H1 (cell line): Measurements from ENCODE around the gene ADAMTSL2. TPM values are rescaled to one million over a fixed set of nuclear protein-coding genes. Genes with fewer than 3 reads are reported as not detected.
A peak's percentile ranks its signal among the peaks of the same experiment; 100 is the strongest.

Experiments used
- CTCF ChIA-PET: fragments of 300-600 bp; sonication (Branson Sonifier 250); formaldehyde crosslinking; loops from one replicate; lab custom pipeline; 2021; ENCODE audit not compliant: partially characterized antibody; lab: Charles Lee
- POLR2A ChIA-PET: fragments of 300-600 bp; sonication (Branson Sonifier 250); formaldehyde crosslinking; loops from one replicate; lab custom pipeline; 2021; ENCODE audit warnings: inconsistent platforms; ENCODE audit not compliant: partially characterized antibody; lab: Charles Lee
- DNase-seq, 2 experiments: peaks; one replicate each; pipeline versions ENCODE4 v3.0.0 to v3.0.0-alpha.2; 2010 to 2022; ENCODE audit warnings: low spot score in 2 of 2, low read depth in 1 of 2, mixed read lengths in 1 of 2
- FAIRE-seq: peaks from 2 replicates; lab custom pipeline; 2011; peaks lifted over from hg19 to GRCh38; lab: Jason Lieb, UNC
- H2AFZ ChIP-seq: 2 replicates; pipeline ENCODE4 v1.8.1; 2012; ENCODE audit warnings: low read length, inconsistent platforms
- H2AK5ac ChIP-seq: 2 replicates; pipeline ENCODE4 v1.6.1; 2013; ENCODE audit warnings: low read depth, low read length
- H2BK120ac ChIP-seq: replicated peaks from 2 replicates; pipeline ENCODE3; 2013; ENCODE audit warnings: low read depth, low read length, inconsistent platforms
- H2BK12ac ChIP-seq: 2 replicates; pipeline ENCODE4 v1.6.1; 2013; ENCODE audit warnings: low read depth, low read length
- H2BK15ac ChIP-seq: 2 replicates; pipeline ENCODE4 v1.6.1; 2013; ENCODE audit warnings: low read length
- H2BK20ac ChIP-seq: 2 replicates; pipeline ENCODE4 v1.6.1; 2013; ENCODE audit warnings: low read length
- H2BK5ac ChIP-seq: 2 replicates; pipeline ENCODE4 v1.6.1; 2013; ENCODE audit warnings: low read depth, low read length
- H3K14ac ChIP-seq: 2 replicates; pipeline ENCODE4 v1.6.1; 2013; ENCODE audit warnings: inconsistent platforms; ENCODE audit not compliant: insufficient read length
- H3K18ac ChIP-seq: 2 replicates; pipeline ENCODE4 v1.6.1; 2013; ENCODE audit warnings: low read length; ENCODE audit errors: extremely low read depth
- H3K23ac ChIP-seq: 2 replicates; pipeline ENCODE4 v1.6.1; 2013; ENCODE audit warnings: inconsistent platforms; ENCODE audit not compliant: insufficient read length
- H3K23me2 ChIP-seq: 2 replicates; pipeline ENCODE4 v1.6.1; 2013; ENCODE audit warnings: low read depth, low read length
- H3K27ac ChIP-seq: 2 replicates; pipeline ENCODE4 v1.6.1; 2011; ENCODE audit warnings: low read depth, low read length, inconsistent platforms
- H3K27me3 ChIP-seq, 4 experiments: replicated peaks in 1 of 4; 1 replicate in 1 of 4; 2 replicates in 3 of 4; pipeline versions ENCODE4 v1.6.1 to v1.8.1; 2011 to 2013; ENCODE audit warnings: low read length in 3 of 4, mild to moderate bottlenecking in 3 of 4, inconsistent platforms in 2 of 4, mixed read lengths in 2 of 4, moderate library complexity in 1 of 4; ENCODE audit not compliant: control insufficient read depth in 3 of 4, insufficient read depth in 3 of 4; ENCODE audit errors: extremely low read depth in 1 of 4
- H3K36me3 ChIP-seq, 4 experiments: 2 replicates each; pipeline versions ENCODE4 v1.6.1 to v1.8.1; 2011 to 2013; ENCODE audit warnings: mild to moderate bottlenecking in 4 of 4, low read length in 3 of 4, moderate library complexity in 2 of 4, control low read depth in 1 of 4, inconsistent platforms in 1 of 4; ENCODE audit not compliant: insufficient read depth in 4 of 4, control insufficient read depth in 2 of 4
- H3K4ac ChIP-seq: replicated peaks from 2 replicates; pipeline ENCODE3; 2013; ENCODE audit warnings: low read length, low read depth, mixed read lengths, inconsistent platforms; ENCODE audit not compliant: insufficient read length
- H3K4me1 ChIP-seq, 4 experiments: replicated peaks in 1 of 4; 1 replicate in 1 of 4; 2 replicates in 3 of 4; pipeline versions ENCODE4 v1.6.1 to v1.8.1; 2011 to 2013; ENCODE audit warnings: low read length in 3 of 4, inconsistent platforms in 2 of 4, mixed read lengths in 1 of 4; ENCODE audit not compliant: insufficient read depth in 4 of 4, control insufficient read depth in 3 of 4
- H3K4me2 ChIP-seq, 2 experiments: 2 replicates each; pipeline versions ENCODE4 v1.6.1 to v1.8.1; 2011 to 2013; ENCODE audit warnings: low read depth in 2 of 2, low read length in 2 of 2, control low read depth in 1 of 2, inconsistent platforms in 1 of 2, mild to moderate bottlenecking in 1 of 2; ENCODE audit not compliant: insufficient read depth in 1 of 2
- H3K4me3 ChIP-seq, 4 experiments: fragments of 200-600, 300-600 bp in 1 of 4; sonication (generic), shearing (Covaris generic), sonication (Bioruptor Twin) in 1 of 4; 2 replicates each; pipeline versions ENCODE4 v1.5.1 to v1.8.1; 2011 to 2016; ENCODE audit warnings: low read length in 4 of 4, low read depth in 3 of 4, control low read depth in 2 of 4, inconsistent platforms in 2 of 4, mild to moderate bottlenecking in 2 of 4, mixed read lengths in 1 of 4, moderate library complexity in 1 of 4; ENCODE audit not compliant: insufficient read depth in 2 of 4; ENCODE audit errors: extremely low read depth in 1 of 4
- H3K56ac ChIP-seq: replicated peaks from 2 replicates; pipeline ENCODE3; 2013; ENCODE audit warnings: low read depth, mild to moderate bottlenecking, mixed read lengths, low read length, inconsistent platforms; ENCODE audit not compliant: insufficient read length
- H3K79me1 ChIP-seq: 2 replicates; pipeline ENCODE4 v1.6.1; 2013; ENCODE audit warnings: low read depth, low read length, control low read depth
- H3K79me2 ChIP-seq, 2 experiments: 2 replicates each; pipeline versions ENCODE4 v1.6.1 to v1.8.1; 2012 to 2013; ENCODE audit warnings: low read length in 2 of 2, mild to moderate bottlenecking in 2 of 2, inconsistent platforms in 1 of 2; ENCODE audit not compliant: insufficient read depth in 2 of 2, control insufficient read depth in 1 of 2
- H3K9ac ChIP-seq, 4 experiments: replicated peaks in 1 of 4; 1 replicate in 1 of 4; 2 replicates in 3 of 4; pipeline versions ENCODE4 v1.6.1 to v1.8.1; 2011 to 2013; ENCODE audit warnings: low read depth in 3 of 4, low read length in 3 of 4, control low read depth in 2 of 4, mild to moderate bottlenecking in 2 of 4, moderate library complexity in 2 of 4, inconsistent platforms in 1 of 4; ENCODE audit errors: extremely low read depth in 1 of 4
- H3K9me3 ChIP-seq, 2 experiments: 2 replicates each; pipeline versions ENCODE4 v1.6.1 to v1.8.1; 2012 to 2013; ENCODE audit warnings: mild to moderate bottlenecking in 2 of 2, moderate library complexity in 2 of 2, control low read depth in 1 of 2, inconsistent platforms in 1 of 2, low read depth in 1 of 2, low read length in 1 of 2, mixed read lengths in 1 of 2; ENCODE audit not compliant: insufficient read depth in 2 of 2
- H4K20me1 ChIP-seq, 2 experiments: replicated peaks in 1 of 2; 2 replicates each; pipeline versions ENCODE3 to v1.8.1; 2011 to 2013; ENCODE audit warnings: inconsistent platforms in 2 of 2, low read length in 2 of 2, mild to moderate bottlenecking in 1 of 2; ENCODE audit not compliant: insufficient read depth in 2 of 2, control insufficient read depth in 1 of 2
- H4K5ac ChIP-seq: 2 replicates; pipeline ENCODE4 v1.6.1; 2013; ENCODE audit warnings: low read length, low read depth, mixed read lengths, inconsistent platforms; ENCODE audit not compliant: insufficient read length
- H4K8ac ChIP-seq: 2 replicates; pipeline ENCODE4 v1.8.0; 2013; ENCODE audit warnings: mild to moderate bottlenecking, moderate library complexity, low read length, inconsistent platforms; ENCODE audit not compliant: insufficient read depth; ENCODE audit errors: extremely low read depth
- H4K91ac ChIP-seq: replicated peaks from 2 replicates; pipeline ENCODE3; 2013; ENCODE audit warnings: low read length, mixed read lengths, inconsistent platforms; ENCODE audit not compliant: insufficient read length
- ASH2L ChIP-seq: fragments of 200-600, 300-600 bp; sonication (generic); IDR thresholded peaks from one replicate; pipeline ENCODE4 v1.7.1; 2017; ENCODE audit warnings: low read length
- BACH1 ChIP-seq: IDR thresholded peaks from 2 replicates; pipeline ENCODE4 v1.6.1; 2012; ENCODE audit warnings: low read length, improper control_type of control experiment
- BRCA1 ChIP-seq: IDR thresholded peaks from 2 replicates; pipeline ENCODE4 v1.6.1; 2012; ENCODE audit warnings: low read depth, low read length, improper control_type of control experiment
- CREB1 ChIP-seq: IDR thresholded peaks from 2 replicates; pipeline ENCODE4 v1.6.1; 2012; ENCODE audit warnings: inconsistent platforms
- MAFK ChIP-seq: IDR thresholded peaks from 2 replicates; pipeline ENCODE4 v1.6.1; 2012; ENCODE audit warnings: low read depth, mild to moderate bottlenecking, improper control_type of control experiment, low read length
- NRF1 ChIP-seq: IDR thresholded peaks from 2 replicates; pipeline ENCODE4 v1.6.1; 2011; ENCODE audit warnings: mild to moderate bottlenecking, low read depth, low read length, improper control_type of control experiment
- RBBP5 ChIP-seq: IDR thresholded peaks from 2 replicates; pipeline ENCODE4 v1.7.1; 2012; ENCODE audit warnings: low read depth, mild to moderate bottlenecking, inconsistent platforms, low read length, moderate library complexity, borderline replicate concordance
- SAP30 ChIP-seq: fragments of 300-600 bp; sonication (generic); IDR thresholded peaks from 2 replicates; pipeline ENCODE4 v1.7.1; 2012; ENCODE audit warnings: low read length, moderate library complexity, mild to moderate bottlenecking, inconsistent platforms; ENCODE audit not compliant: insufficient read depth, insufficient replicate concordance
- SIX5 ChIP-seq: IDR thresholded peaks from 2 replicates; pipeline ENCODE4 v1.6.1; 2011; ENCODE audit warnings: mild to moderate bottlenecking, low read depth, low read length
- SP2 ChIP-seq: IDR thresholded peaks from 2 replicates; pipeline ENCODE4 v1.6.1; 2012; ENCODE audit warnings: mild to moderate bottlenecking, low read length, inconsistent platforms
- TAF7 ChIP-seq: optimal IDR thresholded peaks from 2 replicates; pipeline ENCODE3; 2011; ENCODE audit warnings: low read depth, mild to moderate bottlenecking, inconsistent platforms, low read length, moderate library complexity, borderline replicate concordance
- TCF12 ChIP-seq: IDR thresholded peaks from 2 replicates; pipeline ENCODE4 v1.6.1; 2011; ENCODE audit warnings: low read depth, mild to moderate bottlenecking, low read length
- TEAD4 ChIP-seq: IDR thresholded peaks from 2 replicates; pipeline ENCODE4 v1.6.1; 2012; ENCODE audit warnings: low read depth, low read length, inconsistent platforms, mixed read lengths
- YY1 ChIP-seq: IDR thresholded peaks from 2 replicates; pipeline ENCODE4 v1.6.1; 2011; ENCODE audit warnings: low read depth, mild to moderate bottlenecking, low read length
- WGBS, 2 experiments: shearing (Covaris generic) in 1 of 2; methylation state at CpG; one replicate each; pipeline versions ENCODE4 v1.1.6 to v1.1.7; 2013 to 2015; ENCODE audit warnings: low lambda C conversion rate in 2 of 2, mixed read lengths in 2 of 2, inconsistent platforms in 1 of 2, low coverage in 1 of 2, missing lambda C conversion rate in 1 of 2; ENCODE audit not compliant: insufficient replicate concordance in 2 of 2, insufficient coverage in 1 of 2, insufficient read length in 1 of 2; ENCODE audit errors: extremely low coverage in 1 of 2, missing lambda C conversion rate in 1 of 2; 5-methylcytosine and 5-hydroxymethylcytosine counted together
- polyA plus RNA-seq, 7 experiments: library from polyadenylated mRNA; depleted of rRNA in 3 of 7; stranded (reverse) in 5 of 7; unstranded in 2 of 7; fragments of >200 nt in 5 of 7; fragments of 200-250 nt in 2 of 7; gene quantifications; 1 replicate in 5 of 7; 2 replicates in 1 of 7; 4 replicates in 1 of 7; pipeline versions ENCODE4 v1.2.1 to v1.2.3, GENCODE V29; 2011 to 2013; ENCODE audit warnings: missing spikeins in 2 of 7, mixed read lengths in 2 of 7
- total RNA-seq: library from RNA; stranded (reverse); fragmentation: NEBNext Ultra II Directional; extraction: Animal tissue kit (Norgen Biotek cat#: 25700); gene quantifications from 2 replicates; pipeline ENCODE4 v1.2.1, GENCODE V29; 2021

The ADAMTSL2 gene
- total and polyA plus RNA-seq, 2 of the 8 experiments (the other 6 are each of a cell fraction or from before 2014, with no cell fraction given) = 0.74 to 0.76 TPM

GRCh38 chr9:133488686-133489252 lies 45.7 kb upstream of the ADAMTSL2 start:
- Histone ChIP-seq H3K14ac (no peak overlapping the region), H3K36me3 (no peaks in the 10 kb centered on the region), H3K27ac (no peak overlapping the region), H3K18ac (no peak overlapping the region), H2BK120ac (no peak overlapping the region), H2BK12ac (peak overlapping the region; percentile 60; the same call in 1 of the 2 replicates), H4K5ac (no peak overlapping the region), H3K4me1 (no peaks in the 10 kb centered on the region; a peak in 2 of 7 replicates), H3K4ac (no peak overlapping the region), H3K9ac (no peak overlapping the region), H4K8ac (peak overlapping the region; percentile 28; the same call in 1 of the 2 replicates), H3K23me2 (no peaks in the 10 kb centered on the region; the same call in 1 of the 2 replicates), H2BK15ac (no peak overlapping the region), H3K79me2 (no peaks in the 10 kb centered on the region), H3K27me3 (no peaks in the 10 kb centered on the region), H3K4me3 (no peak overlapping the region), H3K56ac (no peak overlapping the region), H2AFZ (no peak overlapping the region), H3K4me2 (no peak overlapping the region), H3K23ac (no peak overlapping the region), H4K20me1 (peaks cover 2% of the 10 kb centered on the region in 2 experiments), H2BK5ac (no peak overlapping the region), H3K9me3 (no peaks in the 10 kb centered on the region), H4K91ac (no peak overlapping the region), H3K79me1 (no peaks in the 10 kb centered on the region), H2BK20ac (no peak overlapping the region), H2AK5ac (no peak overlapping the region)
- DNase-seq (no peak), FAIRE-seq (no peak)
- POLR2A ChIA-PET = interaction anchor here (2.7 kb wide), 1 partner anchor 141 kb away, joined by 12 read pairs; the partner anchor contains the start of genes MED22 and RPL7A
- CTCF ChIA-PET = interaction anchor here (0.7 to 1.7 kb wide), 6 partner anchors 10 to 241 kb away, joined by 3 to 5 read pairs (median 3); no protein-coding TSS in a partner anchor
- WGBS, 2 experiments = 98% methylated on average over 16 of the region's 18 CpGs; no CpG with 5 or more reads in 1 of the 2 experiments
- TF ChIP-seq RBBP5 (no peak), SAP30 (no peak), TEAD4 (no peak), BRCA1 (no peak), CREB1 (no peak), TCF12 (no peak), BACH1 (no peak), TAF7 (no peak), ASH2L (no peak), YY1 (no peak), NRF1 (no peak), SIX5 (no peak), MAFK (no peak), SP2 (no peak)
